Medulla oblongata (tissue), 1 donor: Measurements from ENCODE around the gene ELOVL6.
"Not testable (repeated sequence)": the region's sequence is repeated elsewhere in the genome, so short reads cannot be mapped to it uniquely, and the experiment has no call there.

Source experiments
- DNase-seq: peaks from one replicate; pipeline ENCODE4 v3.0.0-alpha.2; 2015; ENCODE audit errors: extremely low spot score

ELOVL6 gene

GRCh38 chr4:110075083-110075738, 123.2 kb downstream of the ELOVL6 start:
- DNase-seq = no peak

DNA sequence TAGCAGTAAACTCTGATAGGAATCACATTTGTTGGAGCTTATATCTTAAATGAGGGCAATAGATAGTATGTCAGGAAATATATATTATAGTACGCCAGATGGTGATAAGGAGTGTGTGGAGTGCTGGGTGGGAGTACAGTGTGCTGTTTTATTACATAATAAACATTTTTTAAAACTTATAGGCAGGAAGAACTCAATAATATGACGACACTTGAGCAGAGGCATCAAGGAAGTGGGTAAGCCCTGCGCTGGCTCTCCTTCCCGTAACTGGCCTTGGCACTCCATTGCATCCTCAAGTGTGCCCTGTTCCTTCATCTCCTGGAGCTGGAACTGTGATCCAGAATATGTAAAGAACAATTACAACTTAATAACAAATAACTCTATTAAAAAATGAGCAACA, 123.8 kb downstream of the ELOVL6 start:
- no peak for DNase-seq

GRCh38 chr4:110073053-110073845, 125.2 kb downstream of the ELOVL6 start:
- DNase-seq = no peak

DNA sequence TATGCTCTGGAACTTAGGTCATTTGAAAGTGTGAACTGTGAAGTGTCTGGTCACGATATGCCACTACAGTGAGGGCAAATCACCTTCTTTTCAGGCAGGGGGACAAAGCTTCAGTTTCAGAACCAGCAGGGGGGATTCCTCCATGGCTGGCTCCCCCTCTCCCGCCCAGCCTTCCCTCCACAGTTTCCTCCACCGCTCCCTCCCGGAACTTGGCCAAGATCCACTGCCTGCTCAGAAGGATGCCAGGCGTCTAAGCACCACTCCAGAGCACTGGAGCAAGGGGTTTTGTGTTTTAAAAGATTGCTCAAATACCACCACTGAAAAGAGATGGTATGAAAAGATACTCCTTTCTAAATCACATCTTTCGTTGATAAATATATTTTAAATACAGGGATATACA, 126.9 kb downstream of the ELOVL6 start:
- DNase-seq = peak; percentile 71

DNA sequence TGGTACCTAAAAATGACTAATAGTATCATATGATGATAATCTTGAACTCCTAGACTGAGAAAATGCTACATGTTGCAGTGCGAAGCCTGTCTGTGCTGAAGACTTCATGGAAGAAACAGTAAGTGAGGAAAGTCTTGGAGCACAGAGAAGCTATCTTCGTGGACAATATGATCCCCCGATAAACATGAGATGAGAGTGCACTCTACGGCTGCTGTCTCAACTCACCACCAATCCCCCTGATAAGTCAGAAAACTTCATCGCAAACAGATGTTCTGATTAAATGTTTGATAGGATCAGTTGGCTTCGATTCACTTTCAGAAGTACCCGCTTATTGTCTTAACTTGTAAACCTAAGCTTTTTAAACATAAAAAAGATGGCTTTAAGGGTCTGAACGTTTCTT, 130.2 kb downstream of the ELOVL6 start:
- no peak for DNase-seq

- DNase-seq = no peak
Observed at GRCh38 chr4:110064934-110065333, 133.5 kb downstream of the ELOVL6 start.

DNA sequence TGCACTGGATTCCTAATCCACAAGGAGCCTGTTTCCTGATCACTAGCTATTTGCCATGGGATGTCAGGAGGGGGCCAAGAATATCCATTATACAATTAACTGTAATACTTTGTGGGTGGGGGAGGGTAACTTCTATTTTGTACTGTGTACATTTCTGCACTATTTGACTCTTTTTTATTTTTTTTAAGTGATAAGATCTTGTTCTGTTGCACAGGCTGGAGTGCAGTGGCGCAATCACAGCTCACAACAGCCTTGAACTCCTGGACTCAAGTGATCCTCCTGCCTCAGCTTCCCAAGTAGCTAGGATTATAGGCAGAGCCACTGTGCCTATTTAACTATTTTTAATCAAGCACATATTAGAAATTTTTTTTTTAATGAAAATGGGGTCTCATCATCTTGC, 134.1 kb downstream of the ELOVL6 start:
- DNase-seq = no peak

DNA sequence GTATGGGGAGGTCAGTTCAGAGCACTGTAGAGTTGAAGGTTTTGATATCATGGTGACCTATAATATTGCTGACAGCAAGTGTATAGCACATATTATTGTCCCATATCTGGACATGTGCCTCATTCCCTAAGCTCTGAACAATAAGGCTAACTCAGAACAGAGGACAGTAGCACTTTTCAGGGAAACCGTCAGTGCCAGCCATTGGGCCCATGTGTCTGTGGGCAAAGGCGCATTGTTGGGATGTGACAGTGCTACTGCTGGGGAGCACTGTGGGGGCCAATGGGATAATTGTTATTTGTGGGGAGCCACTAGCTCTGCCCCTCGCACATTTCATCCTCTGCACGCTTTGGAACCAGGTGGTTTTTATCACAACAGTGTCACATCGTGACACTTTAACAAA, 136.2 kb downstream of the ELOVL6 start:
- peak; percentile 92 for DNase-seq

DNA sequence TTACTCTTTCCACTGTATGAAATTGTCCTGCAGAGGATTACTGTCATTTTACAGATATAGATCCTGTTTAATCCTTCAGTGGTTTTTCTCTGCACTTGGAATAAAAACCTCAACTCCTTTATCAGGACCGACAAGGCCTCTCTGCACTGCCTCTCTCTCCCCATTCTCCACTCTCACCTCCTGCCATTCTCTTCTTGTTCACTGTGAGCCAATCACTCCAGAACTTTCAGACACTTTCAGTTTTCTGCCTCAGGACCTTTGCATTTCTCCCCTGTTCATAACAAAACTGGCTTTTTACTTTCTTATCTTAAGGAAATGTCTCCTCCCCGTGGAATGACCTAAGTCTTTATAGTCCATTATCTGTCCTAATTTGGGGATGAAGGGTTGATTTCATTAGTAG, 137.3 kb downstream of the ELOVL6 start:
- no peak for DNase-seq

DNA sequence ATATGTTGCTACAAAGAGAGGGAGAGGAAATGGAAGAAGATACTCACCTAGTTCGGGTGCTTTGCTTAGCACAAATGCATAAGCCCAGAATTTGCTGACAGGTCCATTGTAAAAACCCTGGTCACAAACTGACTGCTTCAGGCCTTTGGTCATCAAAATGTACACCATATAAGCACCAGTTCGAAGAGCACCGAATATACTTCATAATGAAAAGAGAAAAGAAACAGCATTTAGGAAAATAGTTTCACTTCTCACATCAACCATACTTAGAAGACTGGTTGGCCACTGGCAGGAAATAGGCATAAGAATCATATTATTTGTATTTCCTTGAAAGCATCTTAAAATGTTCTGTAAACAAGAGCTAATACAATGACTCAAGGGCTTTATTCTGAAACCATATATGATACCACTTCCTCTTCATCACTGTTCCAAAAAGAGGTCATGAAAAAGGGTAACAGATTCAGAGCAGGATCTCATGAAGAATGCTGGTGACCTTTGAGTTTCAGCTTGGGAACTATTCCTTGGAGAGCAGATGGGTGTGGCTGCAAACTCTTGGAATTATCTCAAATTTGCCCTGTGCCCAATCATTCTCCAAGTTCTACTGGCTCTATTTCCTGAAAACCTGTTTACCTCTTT, 138.7 kb downstream of the ELOVL6 start:
- no peak for DNase-seq

- DNase-seq = no peak
Observed at GRCh38 chr4:110058677-110059076, 139.7 kb downstream of the ELOVL6 start.

GRCh38 chr4:110055158-110055768, 143.2 kb downstream of the ELOVL6 start:
- DNase-seq = peak; percentile 74

GRCh38 chr4:110049951-110050925, 148.2 kb downstream of the ELOVL6 start:
- peak; percentile 79 for DNase-seq

GRCh38 chr4:110046588-110047049, 151.8 kb downstream of the ELOVL6 start:
- peak; percentile 51 for DNase-seq

GRCh38 chr4:110042545-110043517, 155.6 kb downstream of the ELOVL6 start:
- DNase-seq = no peak

GRCh38 chr4:110041735-110042134, 156.7 kb downstream of the ELOVL6 start:
- DNase-seq = no peak

DNA sequence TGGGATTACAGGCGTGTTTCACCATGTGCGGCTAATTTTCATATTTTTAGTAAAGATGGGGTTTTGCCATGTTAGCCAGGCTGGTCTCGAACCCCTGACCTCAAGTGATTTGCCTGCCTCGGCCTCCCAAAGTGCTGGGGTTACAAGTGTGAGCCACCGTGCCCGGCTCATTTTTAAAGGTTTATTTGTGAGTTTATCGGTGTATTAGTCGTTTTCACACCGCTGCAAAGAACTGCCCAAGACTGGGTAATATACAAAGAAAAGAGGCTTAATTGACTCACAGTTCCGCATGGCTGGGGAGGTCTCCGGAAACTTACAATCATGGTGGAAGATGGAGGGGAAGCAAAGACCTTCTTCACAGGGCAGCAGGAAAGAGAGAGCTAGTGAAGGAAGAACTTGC, 159.3 kb downstream of the ELOVL6 start:
- DNase-seq = not testable (repeated sequence)

GRCh38 chr4:110034026-110034393, 164.4 kb downstream of the ELOVL6 start:
- no peak for DNase-seq

DNA sequence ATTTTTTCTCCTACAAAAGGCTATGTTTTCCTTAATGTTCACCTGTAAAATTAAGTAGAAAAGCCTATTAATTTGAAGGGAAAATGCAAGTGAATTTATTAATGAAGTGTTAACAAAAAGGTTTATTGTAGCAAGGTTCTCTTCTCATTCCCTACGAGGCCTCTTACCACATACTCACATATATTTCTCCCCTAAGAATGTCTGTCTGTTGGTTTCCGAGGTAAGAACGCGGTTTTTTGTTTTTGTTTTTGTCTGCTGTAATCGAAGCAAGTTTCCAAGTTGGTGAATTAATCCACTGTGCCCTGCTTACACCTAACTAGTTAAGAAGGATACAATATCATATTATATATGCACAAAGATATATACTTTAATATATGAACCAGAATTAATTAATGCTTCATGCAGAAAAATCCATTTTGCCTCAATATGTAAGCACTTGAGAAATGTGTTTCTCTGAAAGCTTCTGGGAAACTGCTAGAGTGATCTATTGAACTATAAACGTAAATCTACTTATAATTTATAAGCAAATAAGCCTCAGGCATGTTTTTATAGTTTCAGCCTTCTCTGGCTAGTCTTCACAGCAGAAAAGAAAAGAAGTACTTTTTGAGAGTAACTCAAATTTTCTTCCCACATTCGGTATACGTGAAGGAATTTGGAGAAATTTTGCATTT, 164.9 kb downstream of the ELOVL6 start:
- no peak for DNase-seq
